IMR-90 (cell line): ENCODE results near the gene DAB2. TPM values are rescaled to one million over a fixed set of nuclear protein-coding genes. Genes with fewer than 3 reads are reported as not detected.

ENCODE experiments used
- ATAC-seq: fragments of 200-7000 bp; cut with Tn5 transposase; 2 replicates; pipeline ENCODE4 v1.9.1; 2020; ENCODE audit warnings: low read depth, mild to moderate bottlenecking, moderate library complexity
- BruUV-seq: library from RNA; stranded (reverse); fragments of 400-500 nt; replicated peaks from 2 replicates; lab custom pipeline; 2021; lab: Mats Ljungman, UMichigan
- CTCF ChIA-PET: fragments of 300-600 bp; formaldehyde crosslinking; extraction: SDS; loops from one replicate; lab custom pipeline; 2021; ENCODE audit warnings: antibody characterized with exemption; lab: Yijun Ruan, JAX
- POLR2A ChIA-PET: fragments of 300-600 bp; sonication (Branson Sonifier 250); formaldehyde crosslinking; loops from one replicate; lab custom pipeline; 2022; ENCODE audit warnings: antibody characterized with exemption; ENCODE audit not compliant: unreplicated experiment; lab: Charles Lee
- DNase-seq: peaks from one replicate; pipeline ENCODE4 v3.0.0; 2013
- H2AFZ ChIP-seq: replicated peaks from 2 replicates; pipeline ENCODE3; 2013; ENCODE audit warnings: low read length, mild to moderate bottlenecking; ENCODE audit not compliant: poor library complexity
- H2AK5ac ChIP-seq: 2 replicates; pipeline ENCODE4 v1.6.1; 2013; ENCODE audit warnings: low read depth, low read length, inconsistent platforms
- H2AK9ac ChIP-seq: replicated peaks from 2 replicates; pipeline ENCODE3; 2013; ENCODE audit warnings: mild to moderate bottlenecking, low read depth, low read length, moderate library complexity; ENCODE audit not compliant: poor library complexity
- H2BK120ac ChIP-seq: 2 replicates; pipeline ENCODE4 v1.6.1; 2013; ENCODE audit warnings: low read depth, low read length, inconsistent platforms
- H2BK15ac ChIP-seq: 3 replicates; pipeline ENCODE4 v1.6.1; 2013; ENCODE audit warnings: low read depth, low read length, inconsistent platforms
- H2BK20ac ChIP-seq: 2 replicates; pipeline ENCODE4 v1.6.1; 2013; ENCODE audit warnings: low read depth, mild to moderate bottlenecking, inconsistent platforms, low read length, moderate library complexity
- H2BK5ac ChIP-seq: 2 replicates; pipeline ENCODE4 v1.6.1; 2013; ENCODE audit warnings: mild to moderate bottlenecking, low read depth, low read length, inconsistent platforms; ENCODE audit not compliant: poor library complexity, severe bottlenecking
- H3K14ac ChIP-seq: replicated peaks from 2 replicates; pipeline ENCODE4 v1.6.1; 2013; ENCODE audit warnings: low read depth, low read length, inconsistent platforms
- H3K18ac ChIP-seq: 2 replicates; pipeline ENCODE4 v1.6.1; 2013; ENCODE audit warnings: low read depth, low read length, control low read depth
- H3K23ac ChIP-seq: 2 replicates; pipeline ENCODE4 v1.6.1; 2013; ENCODE audit warnings: low read depth, low read length, inconsistent platforms
- H3K27ac ChIP-seq: 2 replicates; pipeline ENCODE4 v1.5.1; 2013; ENCODE audit warnings: mild to moderate bottlenecking, control low read depth, low read length; ENCODE audit not compliant: insufficient read depth
- H3K27me3 ChIP-seq: 2 replicates; pipeline ENCODE4 v1.6.1; 2013; ENCODE audit warnings: low read length; ENCODE audit not compliant: control insufficient read depth, insufficient read depth
- H3K36me3 ChIP-seq: 2 replicates; pipeline ENCODE4 v1.6.1; 2013; ENCODE audit warnings: low read length, mixed read lengths; ENCODE audit not compliant: control insufficient read depth, insufficient read depth
- H3K4ac ChIP-seq: 2 replicates; pipeline ENCODE4 v1.6.1; 2013; ENCODE audit warnings: low read depth, low read length, inconsistent platforms
- H3K4me1 ChIP-seq: 2 replicates; pipeline ENCODE4 v1.6.1; 2013; ENCODE audit warnings: low read length, mixed read lengths; ENCODE audit not compliant: control insufficient read depth, insufficient read depth
- H3K4me2 ChIP-seq: 2 replicates; pipeline ENCODE4 v1.6.1; 2013; ENCODE audit warnings: low read depth, mild to moderate bottlenecking, control low read depth, low read length, moderate library complexity
- H3K4me3 ChIP-seq: 2 replicates; pipeline ENCODE4 v1.5.1; 2013; ENCODE audit warnings: low read depth, mild to moderate bottlenecking, control low read depth, low read length, moderate library complexity; ENCODE audit not compliant: insufficient read depth
- H3K56ac ChIP-seq: 2 replicates; pipeline ENCODE4 v1.6.1; 2013; ENCODE audit warnings: low read length, inconsistent platforms; ENCODE audit not compliant: insufficient read depth; ENCODE audit errors: extremely low read depth
- H3K79me1 ChIP-seq, 2 experiments: 2 replicates each; pipeline ENCODE4 v1.6.1; 2013; ENCODE audit warnings: low read length in 2 of 2, inconsistent platforms in 1 of 2, low read depth in 1 of 2
- H3K9ac ChIP-seq: 2 replicates; pipeline ENCODE4 v1.6.1; 2013; ENCODE audit warnings: low read depth, low read length, control low read depth
- H3K9me1 ChIP-seq: 2 replicates; pipeline ENCODE4 v1.6.1; 2013; ENCODE audit warnings: low read length, inconsistent platforms; ENCODE audit not compliant: insufficient read depth
- H3K9me3 ChIP-seq: 2 replicates; pipeline ENCODE4 v1.6.1; 2013; ENCODE audit warnings: low read length; ENCODE audit not compliant: control insufficient read depth, insufficient read depth
- H4K20me1 ChIP-seq: 2 replicates; pipeline ENCODE4 v1.6.1; 2013; ENCODE audit warnings: low read length, inconsistent platforms; ENCODE audit not compliant: insufficient read depth
- H4K5ac ChIP-seq: 2 replicates; pipeline ENCODE4 v1.6.1; 2013; ENCODE audit warnings: mild to moderate bottlenecking, low read depth, low read length, control low read depth
- H4K8ac ChIP-seq, 2 experiments: 2 replicates each; pipeline ENCODE4 v1.6.1; 2013; ENCODE audit warnings: low read depth in 2 of 2, low read length in 2 of 2, control low read depth in 1 of 2, inconsistent platforms in 1 of 2
- H4K91ac ChIP-seq: 2 replicates; pipeline ENCODE4 v1.6.1; 2013; ENCODE audit warnings: low read depth, low read length, inconsistent platforms; ENCODE audit not compliant: insufficient read depth
- CEBPB ChIP-seq: IDR thresholded peaks from 2 replicates; pipeline ENCODE4 v1.6.1; 2012; ENCODE audit warnings: low read depth, low read length, improper control_type of control experiment
- RFX5 ChIP-seq: IDR thresholded peaks from 2 replicates; pipeline ENCODE4 v1.8.0; 2012; ENCODE audit warnings: low read depth, mild to moderate bottlenecking, low read length, moderate library complexity
- WGBS, 2 experiments: methylation state at CpG; one replicate each; pipeline versions ENCODE4 v1.1.5 to v1.1.7; 2013; ENCODE audit warnings: missing lambda C conversion rate in 2 of 2; ENCODE audit not compliant: insufficient read length in 1 of 2; ENCODE audit errors: extremely low coverage in 2 of 2; 5-methylcytosine and 5-hydroxymethylcytosine counted together
- dilution Hi-C: fragments of 300-500 bp; cut with HindIII; formaldehyde crosslinking; loops from one replicate; pipeline ENCODE4 v1.14.3; 2018; ENCODE audit warnings: low sequenced_read_pairs; ENCODE audit not compliant: unreplicated experiment
- in situ Hi-C: fragments of 300-500 bp; cut with MboI; formaldehyde crosslinking; loops from 3 replicates; pipeline ENCODE4 v1.14.3; 2019; ENCODE audit warnings: low sequenced_read_pairs, inconsistent platforms, mixed read lengths
- intact Hi-C: fragments of 100-400 bp; cut with micrococcal nuclease; formaldehyde crosslinking; loops from 2 replicates; pipeline ENCODE4 v1.10.0; 2022
- polyA plus RNA-seq, 3 experiments: library from polyadenylated mRNA; depleted of rRNA; stranded (reverse); fragments of >200 nt; gene quantifications; 2 replicates each; pipeline ENCODE4 v1.2.3, GENCODE V29; 2012; ENCODE audit warnings: low replicate concordance in 1 of 3
- total RNA-seq: library from RNA; depleted of rRNA; stranded (reverse); fragments of >200 nt; gene quantifications from 2 replicates; pipeline ENCODE4 v1.2.3, GENCODE V29; 2012

DAB2 gene
- total and polyA plus RNA-seq, 2 of the 4 experiments (the other 2 are of a cell fraction), result 50.0 to 101 TPM

DNA sequence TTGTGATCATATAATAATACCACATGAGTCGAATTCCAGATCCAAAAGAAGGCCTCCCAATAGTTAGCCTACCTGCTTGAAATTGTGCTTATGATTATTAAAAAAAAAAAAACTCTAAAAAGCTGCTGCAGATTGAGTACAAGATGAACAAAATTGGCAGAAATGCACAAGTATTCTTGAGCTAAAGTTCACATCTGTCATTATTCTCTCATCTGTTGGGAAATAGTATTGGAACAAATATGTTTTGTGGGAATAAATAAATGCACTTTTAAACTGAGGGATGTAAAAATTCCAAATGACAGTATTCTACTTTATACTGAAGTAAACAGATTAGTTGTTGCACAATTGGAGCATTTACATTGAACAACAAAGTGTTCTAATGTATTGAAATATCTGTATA lies 15.7 kb downstream of the DAB2 start:
- dilution Hi-C loops (no loop called here), intact Hi-C loops (no loop called here), in situ Hi-C loops (no loop called here)
- ATAC-seq (no peak), DNase-seq (no peak)
- Histone ChIP-seq H4K8ac (no peak overlapping the region), H2BK5ac (no peak overlapping the region), H3K4me3 (no peak overlapping the region), H2BK15ac (no peak overlapping the region), H3K27ac (no peak overlapping the region), H3K9me3 (no peaks in the 10 kb centered on the region), H3K23ac (no peak overlapping the region), H3K79me1 (peaks cover 13 to 76% of the 10 kb centered on the region in 2 experiments), H2AK9ac (no peak overlapping the region), H3K4ac (no peak overlapping the region), H2BK120ac (no peak overlapping the region), H3K9ac (no peak overlapping the region), H3K36me3 (peaks cover 17% of the 10 kb centered on the region), H4K5ac (no peak overlapping the region), H3K14ac (no peak overlapping the region), H4K91ac (no peak overlapping the region), H3K27me3 (no peaks in the 10 kb centered on the region), H3K9me1 (peaks cover 14% of the 10 kb centered on the region), H2AK5ac (no peak overlapping the region), H2BK20ac (no peak overlapping the region), H4K20me1 (peaks cover 68% of the 10 kb centered on the region), H3K18ac (no peak overlapping the region), H3K4me2 (no peak overlapping the region), H2AFZ (no peak overlapping the region), H3K4me1 (peaks cover 26% of the 10 kb centered on the region), H3K56ac (no peak overlapping the region)
- ChIA-PET CTCF (interaction anchor here (3.0 kb wide), 1 partner anchor 15 kb away, joined by 9 read pairs; the partner anchor contains the start of gene DAB2), POLR2A (interaction anchor here (0.6 kb wide), 1 partner anchor 12 kb away, joined by 3 read pairs; no protein-coding TSS in a partner anchor)
- WGBS, 2 experiments, result no CpG with 5 or more reads among the region's 1 CpG
- 0 out of 2 replicates have a peak, but pooled peaks have one; percentile 21 for TF ChIP-seq CEBPB
- TF ChIP-seq RFX5, result no peak
- no TSS peak for BruUV-seq
